Stomach (tissue), 9 donors: ENCODE results near the gene GNG5. TPM values are rescaled to one million over a fixed set of nuclear protein-coding genes. Genes with fewer than 3 reads are reported as not detected.

ENCODE experiments used
- DNase-seq, 2 donors: peaks; one replicate each; pipeline versions ENCODE4 v3.0.0 to v3.0.0-alpha.2; 2013 to 2019
- H3K27ac ChIP-seq, 5 donors: fragments of 200-600 bp in 4 of 5; sonication (generic) in 4 of 5; one replicate each; pipeline ENCODE4 v1.5.1; 2013 to 2019; ENCODE audit warnings: mild to moderate bottlenecking in 1 of 5, moderate library complexity in 1 of 5
- H3K27me3 ChIP-seq, 3 donors: fragments of 200-600 bp; sonication (generic); one replicate each; pipeline ENCODE4 v1.5.1; 2017 to 2019; ENCODE audit warnings: mixed run types in 1 of 3
- H3K36me3 ChIP-seq, 4 donors: fragments of 200-600 bp; sonication (generic); 1 replicate in 3 of 4; 2 replicates in 1 of 4; pipeline ENCODE4 v1.5.1; 2016 to 2019
- H3K4me1 ChIP-seq, 4 donors: fragments of 200-600 bp; sonication (generic); one replicate each; pipeline ENCODE4 v1.5.1; 2016 to 2019
- H3K4me3 ChIP-seq, 4 donors: fragments of 200-600 bp; sonication (generic) in 3 of 4; one replicate each; pipeline ENCODE4 v1.5.1; 2016 to 2019; ENCODE audit warnings: mild to moderate bottlenecking in 1 of 4
- H3K9me3 ChIP-seq, 4 donors: fragments of 200-600 bp; sonication (generic); one replicate each; pipeline ENCODE4 v1.5.1; 2016 to 2019
- CTCF ChIP-seq, 7 experiments: fragments of 450-650 bp in 4 of 7; fragments of 200-600 bp in 3 of 7; sonication (generic) in 3 of 7; IDR thresholded peaks; one replicate each; pipeline ENCODE4 v1.5.1; 2016 to 2019; ENCODE audit warnings: antibody characterized with exemption in 7 of 7, control low read depth in 2 of 7, mild to moderate bottlenecking in 1 of 7
- EP300 ChIP-seq: sonication (generic); formaldehyde crosslinking; IDR thresholded peaks from one replicate; pipeline ENCODE4 v1.6.1; 2017; ENCODE audit warnings: antibody characterized with exemption
- POLR2A ChIP-seq, 4 donors: fragments of 450-650 bp; IDR thresholded peaks; one replicate each; pipeline ENCODE4 v1.6.1; 2016; ENCODE audit warnings: antibody characterized with exemption in 4 of 4, control low read depth in 2 of 4, mild to moderate bottlenecking in 1 of 4, moderate library complexity in 1 of 4
- POLR2AphosphoS5 ChIP-seq, 3 donors: sonication (generic); formaldehyde crosslinking; IDR thresholded peaks; one replicate each; pipeline ENCODE4 v1.6.1; 2016; ENCODE audit warnings: antibody characterized with exemption in 3 of 3
- WGBS, 5 donors: extraction: QIAGEN DNeasy Blood & Tissue Kit in 3 of 5; methylation state at CpG; one replicate each; pipeline versions ENCODE4 v1.1.5 to v1.1.7; 2013 to 2018; 5-methylcytosine and 5-hydroxymethylcytosine counted together
- intact Hi-C: fragments of 100-400 bp; cut with DNase I; formaldehyde crosslinking; loops from one replicate; pipeline ENCODE4 v1.15.1; 2023; ENCODE audit warnings: low total_unique reads
- polyA plus RNA-seq, 3 donors: library from polyadenylated mRNA; stranded (reverse); fragments of 200-250 nt; gene quantifications; one replicate each; pipeline ENCODE4 v1.2.3, GENCODE V29; 2013
- total RNA-seq, 5 donors: library from RNA; depleted of rRNA; stranded (reverse); fragments of >200 nt; gene quantifications; one replicate each; pipeline versions ENCODE4 v1.1.0 to v1.2.3, GENCODE V29; 2014 to 2016
- donor health status: healthy with polysubstance abuse.
- donor health status: Bipolar disorder and iron deficiency.
- donor health status: healthy.

GNG5 gene
- total and polyA plus RNA-seq, 8 donors = 20.6 to 197 (median 159) TPM

DNA sequence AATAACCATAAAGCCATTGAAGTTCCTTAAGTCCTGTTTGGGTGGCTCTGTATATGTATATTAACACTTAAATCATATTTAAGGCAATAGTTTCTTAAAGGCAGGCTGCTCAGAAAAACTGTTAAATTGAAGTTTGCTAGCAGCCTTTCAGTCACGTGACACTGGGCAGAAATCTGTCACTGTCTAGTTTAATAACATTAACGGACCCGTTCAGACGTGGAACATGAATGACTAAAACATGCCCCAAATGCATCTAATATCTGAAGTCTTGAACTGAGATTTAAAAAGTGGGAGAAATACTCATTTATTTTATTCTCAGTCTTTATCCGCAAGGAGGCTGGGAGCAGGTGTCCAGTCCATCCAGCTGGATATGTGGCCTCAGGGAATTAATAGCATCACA, 3.5 kb downstream of the GNG5 start:
- no peaks in the 10 kb centered on the region for H3K27me3 ChIP-seq
- peak overlapping the region in 2 of 4 donors; percentile 63 to 71 for H3K4me3 ChIP-seq
- H3K27ac ChIP-seq = no peak overlapping the region
- H3K9me3 ChIP-seq = no peaks in the 10 kb centered on the region
- intact Hi-C loops = no loop called here
- WGBS, 5 donors = 33 to 44% (median 38%) methylated on average over 5 of the region's 5 CpGs
- TF ChIP-seq POLR2A (IDR thresholded peaks at IDR 0.05) (no peak), CTCF (IDR thresholded peaks at IDR 0.05) (no peak), POLR2AphosphoS5 (IDR thresholded peaks at IDR 0.05) (no peak), EP300 (no peak)
- H3K4me1 ChIP-seq = peaks cover 33 to 79% (median 58%) of the 10 kb centered on the region in 4 donors
- peaks cover 4 to 26% (median 22%) of the 10 kb centered on the region in 4 donors for H3K36me3 ChIP-seq
- DNase-seq = no peak

GRCh38 chr1:84497631-84498275, 8.6 kb downstream of the GNG5 start:
- DNase-seq = no peak
- H3K27me3 ChIP-seq = no peaks in the 10 kb centered on the region
- no peak overlapping the region for H3K4me3 ChIP-seq
- H3K4me1 ChIP-seq = peaks cover 12 to 56% (median 36%) of the 10 kb centered on the region in 4 donors
- TF ChIP-seq EP300 (no peak), POLR2A (IDR thresholded peaks at IDR 0.05) (no peak), CTCF (IDR thresholded peaks at IDR 0.05) (no peak), POLR2AphosphoS5 (IDR thresholded peaks at IDR 0.05) (no peak)
- 15 to 34% (median 20%) methylated on average over 2 of the region's 2 CpGs for WGBS, 5 donors
- H3K36me3 ChIP-seq = peaks cover 12 to 74% (median 68%) of the 10 kb centered on the region in 4 donors
- peak overlapping the region in 1 of 5 donors; percentile 17 for H3K27ac ChIP-seq
- no peaks in the 10 kb centered on the region for H3K9me3 ChIP-seq
- intact Hi-C loops = no loop called here

- TF ChIP-seq POLR2A (IDR thresholded peaks at IDR 0.05) (no peak), EP300 (no peak), CTCF (IDR thresholded peaks at IDR 0.05) (no peak), POLR2AphosphoS5 (IDR thresholded peaks at IDR 0.05) (no peak)
Observed at GRCh38 chr1:84496498-84496897, 9.9 kb downstream of the GNG5 start.

GRCh38 chr1:84493747-84494146, 12.6 kb downstream of the GNG5 start:
- 60 to 76% (median 72%) methylated on average over 1 of the region's 1 CpG for whole genome bisulfite sequencing, 5 donors
- peaks cover 0 to 26% (median 16%) of the 10 kb centered on the region in 4 donors for H3K4me1 ChIP-seq
- H3K36me3 ChIP-seq = peaks cover 27 to 95% (median 88%) of the 10 kb centered on the region in 4 donors
- DNase-seq = no peak
- H3K4me3 ChIP-seq = no peak overlapping the region
- H3K27me3 ChIP-seq = no peaks in the 10 kb centered on the region
- intact Hi-C loops = no loop called here
- no peaks in the 10 kb centered on the region for H3K9me3 ChIP-seq
- H3K27ac ChIP-seq = no peak overlapping the region
- TF ChIP-seq POLR2A (IDR thresholded peaks at IDR 0.05) (no peak), CTCF (IDR thresholded peaks at IDR 0.05) (no peak), POLR2AphosphoS5 (IDR thresholded peaks at IDR 0.05) (no peak), EP300 (no peak)

More at GRCh38 chr1:84496498-84496897, 9.9 kb downstream of the GNG5 start:
- Histone ChIP-seq H3K9me3 (no peaks in the 10 kb centered on the region), H3K27ac (no peak overlapping the region), H3K4me1 (peaks cover 4 to 54% (median 30%) of the 10 kb centered on the region in 4 donors), H3K36me3 (peaks cover 12 to 83% (median 81%) of the 10 kb centered on the region in 4 donors), H3K27me3 (no peaks in the 10 kb centered on the region), H3K4me3 (no peak overlapping the region)
- intact Hi-C loops = no loop called here
- 72 to 91% (median 83%) methylated on average over 3 of the region's 3 CpGs for WGBS, 5 donors
- no peak for DNase-seq
